Fibroblast of the aortic adventitia (primary cell): ENCODE data around the gene FGF14. TPM values are rescaled to one million over a fixed set of nuclear protein-coding genes. Genes with fewer than 3 reads are reported as not detected.

Experiments
- DNase-seq: peaks from one replicate; pipeline ENCODE4 v3.0.0-alpha.2; 2010; ENCODE audit warnings: low read depth
- H3K4me3 ChIP-seq: 2 replicates; pipeline ENCODE4 v1.5.1; 2011; ENCODE audit warnings: low read depth, mild to moderate bottlenecking, control low read depth, low read length, moderate library complexity
- total RNA-seq: library from RNA; depleted of rRNA; stranded (reverse); fragments of >200 nt; gene quantifications from 2 replicates; pipeline ENCODE4 v1.2.3, GENCODE V29; 2012; ENCODE audit warnings: low replicate concordance
- TF ChIP-seq, protein P1 (sequence below): IDR thresholded peaks from 2 replicates; pipeline ENCODE4 v1.5.1; 2011; ENCODE audit warnings: mild to moderate bottlenecking, low read length, control low read depth, inconsistent platforms; ENCODE audit not compliant: insufficient read depth

The FGF14 gene
- total RNA-seq, 1 donor, result 1.4 TPM

DNA sequence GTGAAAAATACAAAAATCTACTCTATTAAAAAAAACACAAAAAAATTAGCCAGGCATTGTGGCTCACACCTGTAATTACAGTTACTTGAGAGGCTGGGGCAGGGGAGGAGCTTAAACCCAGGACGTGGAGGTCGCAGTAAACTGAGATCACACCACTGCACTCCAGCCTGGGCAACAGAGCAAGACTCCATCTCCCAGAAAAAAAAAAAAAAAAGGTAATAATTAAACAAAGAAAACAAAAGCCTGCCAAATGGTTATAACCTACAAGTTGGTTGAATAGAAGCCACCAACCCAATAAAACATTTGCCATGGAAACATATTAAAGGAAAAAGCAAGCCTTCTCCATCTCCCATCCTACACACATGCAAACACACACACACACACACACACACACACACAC is 694.2 kb downstream of the FGF14 start:
- DNase-seq, result no peak
- TF ChIP-seq, protein P1, sequence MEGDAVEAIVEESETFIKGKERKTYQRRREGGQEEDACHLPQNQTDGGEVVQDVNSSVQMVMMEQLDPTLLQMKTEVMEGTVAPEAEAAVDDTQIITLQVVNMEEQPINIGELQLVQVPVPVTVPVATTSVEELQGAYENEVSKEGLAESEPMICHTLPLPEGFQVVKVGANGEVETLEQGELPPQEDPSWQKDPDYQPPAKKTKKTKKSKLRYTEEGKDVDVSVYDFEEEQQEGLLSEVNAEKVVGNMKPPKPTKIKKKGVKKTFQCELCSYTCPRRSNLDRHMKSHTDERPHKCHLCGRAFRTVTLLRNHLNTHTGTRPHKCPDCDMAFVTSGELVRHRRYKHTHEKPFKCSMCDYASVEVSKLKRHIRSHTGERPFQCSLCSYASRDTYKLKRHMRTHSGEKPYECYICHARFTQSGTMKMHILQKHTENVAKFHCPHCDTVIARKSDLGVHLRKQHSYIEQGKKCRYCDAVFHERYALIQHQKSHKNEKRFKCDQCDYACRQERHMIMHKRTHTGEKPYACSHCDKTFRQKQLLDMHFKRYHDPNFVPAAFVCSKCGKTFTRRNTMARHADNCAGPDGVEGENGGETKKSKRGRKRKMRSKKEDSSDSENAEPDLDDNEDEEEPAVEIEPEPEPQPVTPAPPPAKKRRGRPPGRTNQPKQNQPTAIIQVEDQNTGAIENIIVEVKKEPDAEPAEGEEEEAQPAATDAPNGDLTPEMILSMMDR, result no peak
- H3K4me3 ChIP-seq, result no peak overlapping the region

DNA sequence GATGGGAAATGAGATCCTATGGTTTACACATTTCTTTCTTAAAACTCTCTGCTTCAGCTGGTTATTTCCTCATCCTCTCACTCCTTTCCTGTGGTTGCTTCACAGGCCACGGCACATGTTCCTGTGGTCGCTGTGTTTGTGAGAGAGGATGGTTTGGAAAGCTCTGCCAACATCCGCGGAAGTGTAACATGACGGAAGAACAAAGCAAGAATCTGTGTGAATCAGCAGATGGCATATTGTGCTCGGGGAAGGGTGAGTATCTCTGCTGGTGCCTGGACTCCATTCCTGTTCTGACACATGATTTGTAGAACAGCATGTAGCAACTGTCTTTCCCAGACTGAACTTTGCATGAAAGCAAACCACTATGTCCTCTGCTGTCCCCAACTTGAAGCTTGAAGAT is 695.2 kb downstream of the FGF14 start:
- H3K4me3 ChIP-seq, result no peak overlapping the region
- TF ChIP-seq, protein P1, result no peak
- DNase-seq, result peak; percentile 83

DNA sequence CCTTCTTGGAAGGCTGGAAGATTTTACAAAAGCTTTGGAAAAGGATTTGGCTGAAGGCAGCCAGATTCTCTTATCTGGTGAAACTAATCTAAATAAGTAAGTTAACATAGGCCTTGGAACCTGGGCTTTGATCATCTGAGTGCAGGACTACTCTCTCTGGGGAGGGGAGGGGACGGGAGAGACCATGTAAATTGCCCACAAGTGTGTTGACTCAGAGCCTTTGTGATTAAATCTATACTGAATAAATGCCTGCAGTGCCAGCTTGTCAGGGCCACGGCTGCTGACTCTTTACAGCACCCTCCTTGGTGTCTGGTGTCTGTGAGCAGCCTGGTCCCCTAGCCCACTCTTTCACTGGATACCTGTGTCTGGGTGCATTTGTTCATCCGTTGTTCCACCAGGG is 698.0 kb downstream of the FGF14 start:
- TF ChIP-seq, protein P1, result no peak
- no peak for DNase-seq
- no peak overlapping the region for H3K4me3 ChIP-seq

DNA sequence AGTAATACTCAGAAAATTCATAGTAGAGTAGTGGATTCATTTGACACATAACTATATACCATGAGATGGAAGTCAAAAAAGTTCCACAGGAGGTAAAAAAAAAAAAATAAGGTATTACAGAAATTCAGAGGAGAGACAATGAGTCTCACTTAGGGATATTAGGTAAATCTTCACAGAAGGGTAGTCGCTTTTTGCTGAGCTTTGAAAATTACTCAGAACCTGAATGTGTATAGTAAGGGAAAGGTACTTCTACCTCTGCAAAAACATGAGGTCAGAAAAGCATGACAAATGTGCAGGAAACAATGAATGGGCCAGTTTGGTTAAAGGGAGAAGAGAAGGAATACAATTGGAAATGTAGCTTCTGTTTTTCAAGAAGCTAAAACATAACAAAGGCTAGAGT is 698.8 kb downstream of the FGF14 start:
- TF ChIP-seq, protein P1, result no peak
- DNase-seq, result no peak
- H3K4me3 ChIP-seq, result no peak overlapping the region

DNA sequence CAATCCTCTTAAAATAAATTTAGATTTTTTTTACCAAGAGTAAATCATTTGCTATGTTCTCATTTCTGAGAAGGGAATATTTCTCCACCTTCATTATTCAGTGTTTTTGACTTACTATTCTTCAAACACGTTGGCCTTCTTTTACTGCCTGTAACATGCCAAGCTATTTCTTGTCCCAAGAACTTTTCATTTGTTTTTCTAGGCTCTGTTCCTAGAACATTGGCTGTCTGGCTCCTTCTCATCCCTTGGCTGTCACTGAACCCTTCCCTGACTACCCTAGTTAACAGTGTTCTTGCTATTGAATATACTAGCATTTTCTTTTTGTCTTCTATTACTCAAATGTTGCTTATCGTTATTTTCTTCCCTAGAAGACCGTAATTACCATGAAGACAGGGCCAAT is 701.2 kb downstream of the FGF14 start:
- TF ChIP-seq, protein P1, result no peak
- peak; percentile 90 for DNase-seq
- H3K4me3 ChIP-seq, result no peak overlapping the region

DNA sequence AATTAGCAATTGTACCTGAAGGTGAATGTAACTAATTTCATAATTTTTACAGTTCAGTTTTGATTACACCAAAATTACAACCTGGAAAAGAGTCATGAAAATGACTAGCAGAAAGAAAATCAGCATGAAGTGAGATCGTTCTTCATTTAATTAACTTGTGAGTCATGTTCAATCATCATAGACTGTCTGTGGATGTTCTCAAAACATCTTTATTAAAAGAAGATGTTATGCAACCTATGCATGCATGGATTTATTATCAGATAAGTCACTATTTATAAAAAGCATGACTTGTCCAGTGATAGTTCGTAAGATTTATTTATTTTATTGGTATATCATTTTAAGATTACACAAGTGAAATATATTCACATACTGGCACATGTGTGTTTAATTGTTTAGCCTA is 703.4 kb downstream of the FGF14 start:
- TF ChIP-seq, protein P1, result no peak
- peak; percentile 46 for DNase-seq

DNA sequence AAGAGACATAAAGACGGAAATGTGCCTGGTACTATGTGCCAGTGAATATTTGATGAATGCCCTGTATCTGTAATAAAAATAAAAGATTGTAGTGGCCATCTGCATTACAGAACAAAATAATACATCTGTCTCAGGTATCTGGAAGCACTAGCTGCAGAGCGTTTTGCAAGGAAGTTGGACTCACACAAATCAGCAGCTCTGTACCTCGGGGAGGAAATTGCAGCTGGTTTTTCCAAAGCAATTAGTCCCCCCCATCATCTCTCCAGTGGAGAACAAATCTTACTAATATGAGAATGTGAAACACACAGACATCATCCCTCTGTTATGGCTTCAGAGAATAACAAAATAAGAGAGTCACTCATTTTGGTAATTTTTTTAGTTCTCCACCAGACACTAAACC is 704.1 kb downstream of the FGF14 start:
- no peak overlapping the region for H3K4me3 ChIP-seq
- no peak for DNase-seq
- TF ChIP-seq, protein P1, result no peak

More for the DNA sequence above, 703.4 kb downstream of the FGF14 start:
- H3K4me3 ChIP-seq, result no peak overlapping the region
